Right atrium auricular region (tissue), 2 donors: Measurements from ENCODE around the gene DYNLL2. TPM values are rescaled to one million over a fixed set of nuclear protein-coding genes. Genes with fewer than 3 reads are reported as not detected.

Experiments
- DNase-seq: peaks from one replicate; pipeline ENCODE4 v3.0.0-alpha.2; 2019; ENCODE audit warnings: low spot score
- H3K27ac ChIP-seq, 2 donors: fragments of 200-600 bp; sonication (generic); 1 replicate in 1 of 2; 2 replicates in 1 of 2; pipeline ENCODE4 v1.5.1; 2016 to 2019
- H3K27me3 ChIP-seq, 2 donors: fragments of 200-600 bp; sonication (generic); one replicate each; pipeline versions ENCODE4 v1.5.1 to v1.6.0; 2017 to 2019
- H3K36me3 ChIP-seq: fragments of 200-600 bp; sonication (generic); one replicate; pipeline ENCODE4 v1.5.1; 2016
- H3K4me1 ChIP-seq, 2 donors: fragments of 200-600 bp; sonication (generic); one replicate each; pipeline versions ENCODE4 v1.5.1 to v1.6.0; 2017 to 2019
- H3K4me3 ChIP-seq, 2 donors: fragments of 200-600 bp; sonication (generic); 1 replicate in 1 of 2; 2 replicates in 1 of 2; pipeline ENCODE4 v1.5.1; 2017 to 2019; ENCODE audit warnings: mild to moderate bottlenecking in 1 of 2, moderate library complexity in 1 of 2
- H3K9me3 ChIP-seq, 2 donors: fragments of 200-600 bp; sonication (generic); one replicate each; pipeline ENCODE4 v1.5.1; 2019
- CTCF ChIP-seq, 2 donors: fragments of 200-600 bp; sonication (generic); IDR thresholded peaks; one replicate each; pipeline ENCODE4 v1.5.1; 2019; ENCODE audit warnings: antibody characterized with exemption in 2 of 2
- total RNA-seq, 2 donors: library from RNA; depleted of rRNA; stranded (reverse); fragments of >200 nt; gene quantifications; one replicate each; pipeline ENCODE4 v1.1.0, GENCODE V29; 2016

DYNLL2 gene
- total RNA-seq, 2 donors from 2014 or later = 27.7 to 27.9 TPM

GRCh38 chr17:58052407-58052806 is 30.8 kb upstream of the DYNLL2 start:
- Histone ChIP-seq H3K4me1 (no peaks in the 10 kb centered on the region), H3K36me3 (no peaks in the 10 kb centered on the region), H3K9me3 (no peaks in the 10 kb centered on the region), H3K4me3 (no peak overlapping the region), H3K27ac (no peak overlapping the region), H3K27me3 (no peaks in the 10 kb centered on the region)
- no peak for DNase-seq
- TF ChIP-seq CTCF (IDR thresholded peaks at IDR 0.05) = no peak

- DNase-seq = no peak
- no peak for TF ChIP-seq CTCF (IDR thresholded peaks at IDR 0.05)
- Histone ChIP-seq H3K4me1 (no peaks in the 10 kb centered on the region), H3K27ac (no peak overlapping the region), H3K27me3 (no peaks in the 10 kb centered on the region), H3K9me3 (no peaks in the 10 kb centered on the region), H3K4me3 (no peak overlapping the region), H3K36me3 (no peaks in the 10 kb centered on the region)
These were observed 30.1 kb upstream of the DYNLL2 start for GRCh38 chr17:58052945-58053715.

GRCh38 chr17:58054641-58055040 is 28.6 kb upstream of the DYNLL2 start:
- TF ChIP-seq CTCF (IDR thresholded peaks at IDR 0.05) = no peak
- no peaks in the 10 kb centered on the region for H3K4me1 ChIP-seq
- no peaks in the 10 kb centered on the region for H3K36me3 ChIP-seq
- no peak overlapping the region for H3K4me3 ChIP-seq
- no peaks in the 10 kb centered on the region for H3K9me3 ChIP-seq
- H3K27ac ChIP-seq = no peak overlapping the region
- no peak for DNase-seq
- H3K27me3 ChIP-seq = no peaks in the 10 kb centered on the region

DNA sequence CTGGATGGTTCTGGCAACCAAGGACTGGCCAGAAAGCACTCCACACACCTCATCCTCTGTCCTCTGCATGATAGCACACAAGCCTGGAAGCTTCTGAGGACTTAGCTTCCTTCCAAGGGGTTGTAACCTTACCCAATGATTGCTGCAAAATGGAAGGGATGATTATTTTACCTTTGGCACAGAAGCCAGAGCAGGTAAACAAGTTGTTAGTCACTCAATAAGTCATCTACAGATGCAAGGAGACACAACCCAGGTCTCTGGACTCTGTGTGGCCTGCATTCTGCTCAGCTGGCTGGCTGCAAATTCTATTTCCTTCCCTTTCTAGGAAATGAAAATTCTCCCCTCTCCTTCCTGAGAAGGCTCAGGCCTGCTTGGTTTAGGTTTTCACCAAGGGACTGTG is 26.7 kb upstream of the DYNLL2 start:
- no peak overlapping the region for H3K4me3 ChIP-seq
- H3K4me1 ChIP-seq = peaks cover 0 to 13% of the 10 kb centered on the region in 2 donors
- DNase-seq = no peak
- no peak for TF ChIP-seq CTCF (IDR thresholded peaks at IDR 0.05)
- no peaks in the 10 kb centered on the region for H3K9me3 ChIP-seq
- no peak overlapping the region for H3K27ac ChIP-seq
- no peaks in the 10 kb centered on the region for H3K27me3 ChIP-seq
- no peaks in the 10 kb centered on the region for H3K36me3 ChIP-seq

DNA sequence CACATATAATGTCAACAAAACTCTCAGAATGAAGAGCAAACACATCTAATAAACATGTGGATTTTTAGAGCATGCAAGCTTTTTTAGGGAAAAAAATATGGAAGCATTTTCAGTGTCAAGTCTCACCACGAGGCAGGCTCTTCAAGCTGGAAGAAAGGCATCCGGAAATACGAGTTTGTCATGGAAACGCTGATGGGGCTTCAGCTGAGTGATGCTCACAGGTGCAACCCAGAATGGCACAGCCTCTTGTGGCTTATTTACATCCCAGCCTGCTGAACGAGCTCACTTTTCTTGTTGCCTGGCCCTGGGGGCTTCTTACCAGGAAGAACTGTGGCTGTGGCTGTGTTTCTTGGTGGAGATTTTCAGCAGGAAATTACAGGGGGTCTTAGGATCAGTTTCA is 24.1 kb upstream of the DYNLL2 start:
- no peak for DNase-seq
- H3K4me1 ChIP-seq = peaks cover 0 to 13% of the 10 kb centered on the region in 2 donors
- no peaks in the 10 kb centered on the region for H3K36me3 ChIP-seq
- no peaks in the 10 kb centered on the region for H3K27me3 ChIP-seq
- no peak overlapping the region for H3K4me3 ChIP-seq
- no peaks in the 10 kb centered on the region for H3K9me3 ChIP-seq
- no peak for TF ChIP-seq CTCF (IDR thresholded peaks at IDR 0.05)
- no peak overlapping the region for H3K27ac ChIP-seq
